ENCODE data around the gene DLEC1.

The DLEC1 gene

GRCh38 chr3:38028621-38029361, 10.2 kb upstream of the DLEC1 start:
- Histone ChIP-seq H2AFZ (ENCODE audit: low read depth) (no peak overlapping the region), H3K79me2 (ENCODE audit: insufficient read depth, low read depth) (no peaks in the 10 kb centered on the region), H3K4me3 (IDR thresholded peaks at IDR 0.05; ENCODE audit: insufficient read depth, low read depth, low read length) (no peak overlapping the region), H3K9ac (no peak overlapping the region), H4K20me1 (ENCODE audit: insufficient read depth) (no peaks in the 10 kb centered on the region), H3K4me2 (no peak overlapping the region), H3K27ac (no peak overlapping the region), H3K36me3 (ENCODE audit: insufficient read depth) (no peaks in the 10 kb centered on the region), H3K27me3 (ENCODE audit: insufficient read depth, low read depth) (no peaks in the 10 kb centered on the region), H3K4me1 (ENCODE audit: low read depth, poor library complexity, severe bottlenecking) (peaks cover 5% of the 10 kb centered on the region)
- no peak for TF ChIP-seq CTCF (conservative IDR thresholded peaks at IDR 0.05; ENCODE audit: low read depth, low read length)

GRCh38 chr3:38029400-38030125, 9.4 kb upstream of the DLEC1 start, which contains the start of gene PLCD1:
PLCD1 (minus strand) TSS chr3:38029642; CDS start chr3:38029539, 103 bp downstream.
- Histone ChIP-seq H4K20me1 (ENCODE audit: insufficient read depth) (no peaks in the 10 kb centered on the region), H3K4me2 (no peak within 1 kb of the TSS), H3K27me3 (ENCODE audit: insufficient read depth, low read depth) (no peaks in the 10 kb centered on the region), H3K9ac (no peak within 1 kb of the TSS), H3K4me1 (ENCODE audit: low read depth, poor library complexity, severe bottlenecking) (peaks cover 5% of the 10 kb centered on the region), H3K36me3 (ENCODE audit: insufficient read depth) (no peaks in the 10 kb centered on the region), H3K27ac (no peak within 1 kb of the TSS), H3K79me2 (ENCODE audit: insufficient read depth, low read depth) (no peaks in the 10 kb centered on the region), H2AFZ (ENCODE audit: low read depth) (no peak within 1 kb of the TSS), H3K4me3 (IDR thresholded peaks at IDR 0.05; ENCODE audit: insufficient read depth, low read depth, low read length) (no peak within 1 kb of the TSS)
- TF ChIP-seq CTCF (conservative IDR thresholded peaks at IDR 0.05; ENCODE audit: low read depth, low read length): no peak

DNA sequence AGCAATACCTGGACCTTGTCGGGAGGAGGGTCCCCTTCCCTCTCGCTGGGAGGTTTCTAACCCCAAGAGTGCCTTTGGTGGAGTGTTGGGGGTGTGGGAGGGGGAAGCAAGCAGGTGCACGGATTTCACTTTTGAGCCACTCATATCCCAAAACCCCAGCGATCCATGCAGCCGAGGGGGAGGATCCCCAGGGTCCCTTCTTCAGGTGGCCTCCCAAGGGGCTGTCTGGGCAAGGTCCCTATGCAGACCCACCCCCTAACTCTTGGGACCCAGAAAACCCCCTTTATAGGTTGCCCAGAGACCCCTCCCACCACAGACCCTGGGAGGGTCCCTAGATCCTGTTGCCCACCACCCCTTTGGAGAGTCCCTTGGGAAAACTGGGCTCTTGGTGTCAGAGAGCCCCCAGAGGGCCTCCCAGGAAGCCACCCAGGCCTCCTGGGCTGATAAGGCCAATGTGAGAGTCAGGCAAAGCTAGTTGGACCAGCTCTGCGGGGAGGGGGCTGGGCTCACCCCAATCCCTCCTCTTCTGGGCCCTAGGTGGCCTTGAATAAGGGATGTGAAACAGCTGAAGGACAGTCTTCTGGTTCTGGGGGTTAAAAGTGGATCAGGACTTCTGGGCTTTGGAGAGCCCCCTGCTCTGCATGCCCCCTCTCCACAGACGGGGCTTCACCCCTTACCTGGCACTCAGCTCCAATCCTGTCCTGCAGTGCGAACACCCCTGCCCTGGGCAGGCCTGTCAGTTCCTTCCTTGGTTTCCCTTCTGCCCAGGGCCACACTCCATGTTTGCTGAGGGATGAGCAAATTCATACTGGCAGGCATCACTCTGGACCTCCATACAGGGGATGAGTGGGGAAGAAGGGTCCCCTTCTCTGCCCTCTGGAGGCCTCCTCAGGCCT, 8.6 kb upstream of the DLEC1 start:
- Histone ChIP-seq H3K4me1 (ENCODE audit: low read depth, poor library complexity, severe bottlenecking) (peaks cover 5% of the 10 kb centered on the region), H4K20me1 (ENCODE audit: insufficient read depth) (no peaks in the 10 kb centered on the region), H3K27ac (no peak overlapping the region), H3K27me3 (ENCODE audit: insufficient read depth, low read depth) (no peaks in the 10 kb centered on the region), H3K79me2 (ENCODE audit: insufficient read depth, low read depth) (no peaks in the 10 kb centered on the region), H3K4me3 (IDR thresholded peaks at IDR 0.05; ENCODE audit: insufficient read depth, low read depth, low read length) (no peak overlapping the region), H3K4me2 (no peak overlapping the region), H3K36me3 (ENCODE audit: insufficient read depth) (no peaks in the 10 kb centered on the region), H2AFZ (ENCODE audit: low read depth) (no peak overlapping the region), H3K9ac (no peak overlapping the region)
- TF ChIP-seq CTCF (conservative IDR thresholded peaks at IDR 0.05; ENCODE audit: low read depth, low read length): no peak

All from KMS-11 (cell line).